Measurements from ENCODE around the gene TMEFF2.

- TF ChIP-seq CTCF (IDR thresholded peaks at IDR 0.05; ENCODE audit: insufficient read depth, low read depth, low read length) (no peak), EZH2 (IDR thresholded peaks at IDR 0.05; ENCODE audit: insufficient read depth, low read length) (no peak)
These were observed 229.0 kb downstream of the TMEFF2 start for GRCh38 chr2:191965733-191966132.
